Fibroblast of skin of scalp (primary cell): ENCODE results near the gene LTO1.

Source experiments
- DNase-seq: peaks from one replicate; pipeline ENCODE4 v3.0.0-alpha.2; 2013

The LTO1 gene

DNA sequence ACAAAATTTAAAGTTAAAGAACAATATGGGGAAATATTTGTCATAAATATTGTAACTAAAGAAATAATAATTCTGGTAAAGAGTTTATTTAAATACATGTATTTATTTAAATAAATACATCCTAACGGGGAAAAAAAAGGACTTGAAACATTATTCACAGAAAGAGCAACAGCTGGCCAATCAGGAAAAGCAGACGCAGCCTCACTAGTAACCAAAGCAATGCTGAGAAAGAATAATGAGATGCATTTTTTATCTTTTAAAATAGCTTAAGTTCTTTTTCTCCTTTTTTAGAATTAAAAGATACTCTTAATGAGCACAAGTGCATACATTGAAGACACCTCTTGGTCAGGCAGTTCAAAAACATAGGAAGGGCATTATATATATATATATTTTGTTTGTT is 2.6 kb upstream of the LTO1 start:
- no peak for DNase-seq

DNA sequence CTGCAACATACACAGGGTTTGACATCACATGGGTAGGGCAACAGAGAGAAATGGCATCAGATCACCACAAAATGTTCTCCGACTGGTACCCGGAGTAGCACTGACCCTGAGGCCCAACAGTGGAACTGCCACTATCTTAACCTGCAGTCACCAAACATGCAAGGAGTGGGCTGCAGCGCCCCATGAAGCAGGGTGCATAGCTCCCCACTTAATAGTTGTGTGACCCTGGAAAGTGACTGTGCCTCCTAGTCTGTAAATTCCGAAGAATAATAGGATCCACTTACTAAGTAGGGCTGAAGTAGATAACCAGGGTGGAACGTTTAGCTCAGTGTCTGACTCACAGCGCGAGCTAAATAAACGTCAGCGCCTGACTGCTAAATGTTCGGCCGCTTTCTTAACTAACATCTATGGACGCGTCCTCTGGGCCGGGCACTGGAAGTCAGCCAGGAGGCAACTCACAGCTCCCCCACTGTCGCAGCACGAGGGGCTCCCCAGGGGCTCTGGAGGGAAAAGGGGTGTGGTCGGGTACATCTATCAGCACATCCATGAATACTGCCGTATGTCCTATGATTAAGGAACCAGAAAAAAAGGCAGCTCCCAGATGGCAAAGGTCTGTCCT is 777 bp downstream of the LTO1 start:
- peak; percentile 58 for DNase-seq

DNA sequence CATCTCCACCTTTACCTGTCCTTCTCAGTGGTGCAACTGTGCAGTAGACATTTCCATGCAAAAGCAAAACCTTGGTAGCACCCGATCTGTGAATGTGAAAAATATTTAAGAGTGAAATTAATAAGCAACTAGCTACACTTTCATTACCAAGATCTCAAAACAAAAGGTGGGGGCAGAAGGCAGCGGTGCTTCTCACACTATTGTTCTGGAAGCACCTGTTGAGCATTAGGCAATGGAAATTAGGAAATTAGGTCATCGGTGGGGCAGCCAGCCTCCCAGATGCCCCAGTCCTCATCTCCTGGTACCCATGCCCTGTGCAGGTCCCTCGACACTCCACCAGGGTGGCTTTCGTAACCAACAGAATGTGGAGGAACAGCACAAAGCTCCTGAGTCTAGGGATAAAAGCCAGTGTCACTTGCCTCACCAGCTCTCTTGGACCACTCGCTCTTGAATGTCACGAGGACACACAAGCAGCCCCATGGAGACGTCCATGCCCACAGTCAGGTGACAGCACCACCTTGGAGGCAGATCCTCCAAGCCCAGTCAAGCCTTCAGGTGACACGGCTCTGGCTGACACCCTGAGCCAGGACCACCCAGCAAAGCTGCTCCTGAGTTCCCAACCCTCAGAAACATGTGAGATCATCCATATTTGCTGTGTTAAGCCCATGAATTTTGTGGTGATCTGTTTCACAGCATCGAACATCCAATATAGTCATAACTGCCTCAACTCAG is 3.3 kb downstream of the LTO1 start:
- no peak for DNase-seq

DNA sequence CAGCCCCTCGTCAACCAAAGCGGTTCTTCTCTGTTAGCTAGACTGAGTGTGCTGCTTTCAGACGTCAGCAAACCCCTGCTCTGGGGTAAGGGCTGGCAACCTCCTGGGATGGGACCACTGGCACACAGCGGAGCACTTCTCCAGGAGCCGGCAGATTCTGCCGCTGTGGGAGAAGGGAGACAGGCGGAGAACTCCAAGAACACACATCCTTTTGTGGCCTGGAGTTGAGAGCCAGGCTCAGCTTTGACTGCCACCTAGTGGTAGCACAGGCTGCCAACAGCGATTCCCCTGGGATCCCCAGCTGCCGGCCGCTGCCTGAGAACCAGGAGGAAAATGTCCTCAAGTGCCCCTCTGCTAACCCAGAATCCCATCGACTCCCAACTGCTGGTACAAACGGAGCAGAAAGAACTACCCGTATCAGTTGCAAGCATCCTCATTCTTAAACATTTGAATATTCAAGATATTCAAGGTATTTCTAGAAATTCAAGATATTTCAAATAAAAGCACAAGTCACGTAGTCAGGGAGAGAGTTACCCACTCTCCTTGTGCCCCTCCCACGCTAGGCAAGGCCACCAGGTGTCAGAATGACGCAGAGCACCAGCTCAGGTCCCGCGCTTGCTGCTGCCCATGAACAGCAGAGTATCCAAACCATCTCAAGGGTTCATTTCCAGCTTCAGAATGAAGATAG is 4.9 kb downstream of the LTO1 start:
- DNase-seq = peak; percentile 85

DNA sequence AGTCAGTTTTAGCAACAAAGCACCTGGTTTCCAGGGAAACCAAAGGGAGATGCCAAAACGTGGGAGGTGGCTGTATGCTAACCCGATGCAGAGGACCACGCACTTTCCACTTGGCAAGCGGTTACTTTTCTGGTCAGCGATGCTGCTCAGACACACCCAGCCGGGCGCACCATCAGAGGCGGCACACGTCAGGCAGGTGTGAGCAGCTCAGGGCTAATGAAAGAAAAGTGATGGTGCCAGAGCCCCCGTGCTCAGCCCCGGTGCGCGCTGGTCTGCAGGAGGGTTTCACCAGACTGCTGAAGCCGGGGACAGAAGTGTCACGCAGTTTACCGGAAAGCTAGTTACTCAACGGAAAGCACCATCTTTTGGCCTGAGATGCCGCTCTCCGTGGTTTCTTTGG is 5.7 kb downstream of the LTO1 start:
- DNase-seq = no peak

DNA sequence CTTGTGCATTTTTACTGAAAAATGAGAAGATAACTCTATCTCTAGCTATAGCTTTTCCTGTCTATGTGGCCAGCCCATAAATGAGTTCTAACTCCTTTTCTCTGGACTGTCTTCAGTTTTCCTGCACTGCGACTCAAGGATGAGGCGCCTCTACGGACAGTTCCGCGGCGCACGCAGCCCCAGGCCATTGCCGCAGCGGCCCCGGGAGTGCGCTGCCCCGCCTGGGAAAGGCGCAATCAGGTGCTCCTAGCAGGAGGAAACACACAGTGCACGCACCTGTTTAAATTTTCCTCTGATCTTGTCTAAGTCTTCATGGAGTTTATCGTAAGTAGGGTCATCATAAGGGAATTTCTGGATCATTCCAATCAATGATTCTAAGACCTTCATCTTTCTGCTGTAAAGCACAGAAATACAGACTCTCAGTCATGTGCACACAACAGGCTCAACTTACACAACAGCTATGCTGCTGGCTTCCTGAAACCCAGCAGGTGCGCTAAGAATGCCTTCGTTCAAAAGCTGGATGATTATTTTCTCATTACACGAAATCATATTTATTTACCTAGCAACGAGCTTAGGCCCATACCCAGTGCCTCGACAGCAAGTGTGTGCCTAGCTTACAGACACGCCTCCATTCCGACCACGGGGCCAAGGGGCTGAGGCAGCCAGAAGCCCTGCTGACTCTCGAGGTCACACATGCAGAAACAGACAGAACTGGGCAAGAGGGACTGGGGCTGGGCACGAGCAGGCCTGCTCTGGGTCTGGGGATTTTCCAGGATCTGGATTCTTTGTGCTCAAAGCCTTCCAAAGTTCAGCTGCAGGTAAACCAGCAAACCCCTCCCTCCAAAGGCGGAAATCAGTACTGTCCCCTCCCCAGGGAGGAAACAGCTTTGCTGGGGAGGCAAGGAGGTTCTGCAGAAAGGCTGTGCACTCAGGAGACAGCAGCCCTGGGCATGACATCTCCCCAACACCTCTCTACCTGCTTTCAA is 7.2 kb downstream of the LTO1 start:
- no peak for DNase-seq

DNA sequence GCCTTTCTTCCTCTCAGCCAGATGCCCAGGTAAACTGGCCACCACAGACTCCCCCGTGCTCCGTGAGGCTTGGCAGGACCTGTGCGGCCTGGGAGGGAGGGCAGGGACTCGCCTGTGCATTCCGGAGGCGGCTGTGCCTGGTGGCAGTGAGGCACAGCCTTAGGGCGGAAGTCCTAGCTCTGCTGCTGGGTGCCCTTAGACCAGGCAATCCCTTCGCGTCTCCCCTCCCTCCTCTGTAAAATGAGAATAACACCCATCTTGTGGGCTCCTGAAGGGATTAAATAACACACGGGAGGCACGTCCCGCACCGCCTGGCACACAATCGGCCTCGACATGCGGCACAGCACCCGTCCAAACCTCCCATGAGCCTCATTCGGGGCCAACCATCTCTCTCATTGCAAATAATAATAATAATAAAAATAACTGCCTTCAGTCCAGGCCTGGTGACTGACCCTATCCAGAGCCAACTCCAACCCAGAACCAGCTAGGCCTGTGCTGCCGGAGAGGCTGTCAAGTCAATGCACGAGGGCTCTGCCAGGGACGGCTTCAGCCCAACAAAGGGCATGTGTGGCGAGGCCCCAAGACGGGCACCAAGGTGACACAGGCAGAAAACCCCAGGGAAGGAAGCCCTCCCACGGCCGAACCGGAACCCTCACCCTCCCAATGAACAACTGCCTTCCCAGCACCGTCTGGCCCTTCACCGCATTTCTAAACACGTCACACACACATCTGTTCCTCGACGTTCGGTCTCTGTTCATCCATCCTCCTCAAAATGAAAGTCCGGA is 8.2 kb downstream of the LTO1 start:
- DNase-seq = no peak

DNA sequence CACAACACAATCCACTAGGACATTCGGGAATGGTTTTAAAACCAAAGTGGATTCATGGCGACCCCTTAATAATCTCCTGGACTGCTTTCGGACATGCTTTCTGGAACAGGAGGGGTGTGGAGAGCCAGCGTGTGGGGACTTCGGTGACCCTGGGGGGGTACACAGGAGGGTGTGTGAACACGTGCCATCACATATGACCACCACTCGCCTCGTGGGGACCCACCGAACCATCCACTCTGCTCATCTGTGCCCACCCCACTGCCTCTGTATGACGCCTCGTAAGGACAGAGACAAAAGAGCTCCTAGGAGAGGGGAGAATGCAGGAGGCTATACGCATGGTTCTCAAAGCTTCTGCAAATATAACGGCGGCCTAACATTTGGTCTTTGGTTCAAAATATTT is 8.9 kb downstream of the LTO1 start:
- DNase-seq = no peak

DNA sequence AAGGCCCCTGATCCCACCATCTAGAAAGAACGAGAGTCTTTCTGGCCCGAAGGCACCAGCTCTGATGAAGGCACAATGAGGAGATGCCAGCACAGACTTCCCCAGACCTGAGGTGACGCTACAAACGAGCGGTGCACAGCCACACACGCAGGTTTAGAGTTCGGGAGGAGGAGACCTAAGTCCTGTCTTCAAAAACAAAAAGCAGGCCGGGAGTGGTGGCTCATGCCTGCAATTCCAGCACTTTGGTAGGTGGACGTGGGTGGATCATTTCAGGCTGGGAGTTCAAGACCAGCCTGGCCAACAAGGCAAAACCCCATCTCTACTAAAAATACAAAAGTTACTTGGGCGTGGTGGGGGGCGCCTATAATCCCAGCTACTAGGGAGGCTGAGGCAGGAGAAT is 9.5 kb downstream of the LTO1 start:
- DNase-seq = no peak

DNA sequence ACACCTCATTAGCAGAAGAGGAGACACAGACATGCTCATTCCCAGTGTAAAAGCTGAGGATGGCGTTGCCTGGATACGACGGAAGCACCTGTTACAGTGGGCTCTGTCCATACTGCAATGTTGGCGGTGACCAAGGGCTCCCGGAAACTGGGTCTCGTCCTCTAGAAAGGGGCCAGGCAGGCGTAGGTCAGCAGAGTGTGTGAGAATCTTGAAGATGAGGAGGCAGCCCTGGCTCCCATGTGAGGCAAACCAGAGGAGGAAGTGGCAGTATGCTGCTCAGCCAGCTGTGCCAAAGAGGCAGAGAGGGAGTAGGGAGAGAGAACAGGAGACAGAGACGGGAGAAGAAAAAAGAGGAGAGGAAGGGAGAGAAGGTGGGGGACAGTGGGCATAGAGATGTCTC is 10.3 kb downstream of the LTO1 start:
- no peak for DNase-seq

DNA sequence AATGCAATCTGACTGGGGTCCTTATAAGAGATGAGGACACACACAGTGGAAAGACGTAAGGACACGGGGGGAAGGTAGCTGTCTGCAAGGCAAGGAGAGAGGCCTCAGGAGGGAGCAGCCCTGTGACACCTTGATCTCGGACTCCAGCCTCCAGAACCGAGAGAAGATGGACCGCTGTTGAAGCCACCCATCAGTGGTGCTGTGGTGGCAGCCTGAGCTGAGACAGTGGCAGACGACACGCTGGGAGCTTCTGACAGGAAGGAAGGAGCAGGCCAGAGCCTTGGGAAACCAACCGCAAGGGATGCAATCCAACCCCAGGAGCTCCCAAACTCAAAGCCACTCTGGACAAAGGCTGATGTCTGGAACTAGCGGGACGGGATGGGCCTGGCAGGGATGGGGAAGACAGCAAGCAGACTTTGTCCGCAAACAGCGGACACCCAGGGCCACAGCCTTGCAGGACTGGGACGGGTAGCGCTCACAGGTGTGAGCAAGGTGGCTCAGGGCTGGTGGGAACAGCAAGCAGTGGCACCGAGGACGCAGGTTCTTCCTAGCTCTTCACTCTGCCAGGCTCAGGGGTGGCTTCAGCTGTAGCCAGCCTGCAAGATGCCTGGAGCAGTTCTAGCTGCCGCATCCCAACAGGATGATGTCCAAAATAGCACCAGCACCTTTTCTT is 10.9 kb downstream of the LTO1 start:
- no peak for DNase-seq

DNA sequence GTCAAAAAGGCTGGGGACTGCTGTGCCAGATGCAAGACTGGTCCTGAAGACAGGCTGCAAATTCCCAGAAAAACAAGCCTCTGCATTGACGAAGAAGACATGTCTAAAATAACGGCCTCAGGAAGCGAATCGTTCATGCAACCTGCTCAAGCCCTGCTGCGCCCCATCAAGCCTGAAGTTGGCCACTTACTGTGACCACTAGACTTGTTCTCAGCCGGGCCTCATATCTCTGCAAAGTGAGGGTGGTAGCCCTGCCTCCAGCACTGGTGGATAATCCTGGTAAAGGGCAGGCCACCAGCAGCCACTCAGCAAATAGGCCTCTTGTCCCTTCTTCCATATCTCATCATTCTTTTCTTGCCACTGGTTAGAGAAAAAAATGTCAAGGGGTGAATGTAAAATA is 11.8 kb downstream of the LTO1 start:
- DNase-seq = no peak

DNA sequence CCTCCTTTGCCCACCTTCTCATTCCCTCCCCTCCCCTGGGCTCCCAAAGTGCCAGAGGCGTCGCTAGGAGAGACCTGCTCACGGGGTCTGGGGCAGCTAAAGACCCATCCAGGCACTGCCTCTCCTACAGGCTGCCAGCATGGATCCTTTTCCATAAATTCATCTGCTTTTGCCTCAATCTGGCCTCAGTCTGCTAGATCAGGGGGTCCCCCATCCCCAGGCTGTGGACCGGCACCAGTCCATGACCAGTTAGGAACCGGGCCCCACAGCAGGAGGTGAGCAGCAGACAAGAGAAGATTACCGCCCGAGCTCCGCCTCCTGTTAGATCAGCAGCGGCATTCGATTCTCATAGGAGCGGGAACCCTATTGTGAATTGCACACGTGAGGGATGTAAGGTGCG is 12.3 kb downstream of the LTO1 start:
- no peak for DNase-seq

DNA sequence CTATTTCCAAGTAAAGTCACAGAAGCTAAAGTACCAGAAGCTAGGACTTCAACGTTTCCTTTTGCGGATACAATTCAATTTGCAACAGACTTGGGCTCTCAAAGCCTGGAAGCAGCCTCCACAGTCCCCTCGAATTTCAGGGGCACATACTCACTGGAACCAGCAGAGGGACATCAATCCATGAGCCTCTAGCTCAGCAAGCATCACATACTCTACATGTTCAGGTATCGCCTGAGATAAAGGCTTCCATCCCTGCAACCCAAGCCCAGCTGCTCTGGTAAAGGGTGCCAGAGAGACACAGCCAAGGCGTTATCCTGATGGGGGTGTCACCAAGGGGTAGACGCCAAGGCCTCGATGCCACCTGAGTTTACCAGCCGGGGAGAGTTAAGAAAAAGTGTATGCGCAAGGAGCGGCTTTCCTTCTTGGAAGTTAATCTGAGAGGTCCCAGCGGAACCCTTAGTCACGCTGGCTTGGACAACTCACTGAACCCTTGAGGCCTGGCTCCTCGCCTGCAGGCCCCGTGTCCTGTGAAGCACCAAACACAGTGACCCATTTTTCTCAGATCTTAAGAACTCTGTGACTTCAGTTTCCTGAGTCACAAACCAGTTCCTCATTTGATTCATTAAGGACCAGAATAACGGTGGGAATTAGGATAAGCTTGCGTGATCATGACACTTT is 13.0 kb downstream of the LTO1 start:
- DNase-seq = no peak

DNA sequence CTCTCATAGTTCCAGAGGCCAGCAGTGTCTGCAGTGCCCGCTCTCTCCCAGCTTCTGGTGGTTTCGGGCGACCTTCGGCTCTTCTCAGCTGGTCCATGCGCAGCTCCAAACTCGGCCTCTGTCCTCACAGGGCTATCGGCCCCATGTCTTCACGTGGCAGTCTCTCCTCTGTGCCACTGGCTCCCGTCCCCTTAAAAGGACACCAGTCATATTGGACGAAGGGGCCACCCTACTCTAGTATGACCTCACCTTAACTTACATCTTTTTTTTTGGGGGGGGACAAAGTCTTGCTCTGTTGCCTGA is 13.8 kb downstream of the LTO1 start:
- DNase-seq = no peak

DNA sequence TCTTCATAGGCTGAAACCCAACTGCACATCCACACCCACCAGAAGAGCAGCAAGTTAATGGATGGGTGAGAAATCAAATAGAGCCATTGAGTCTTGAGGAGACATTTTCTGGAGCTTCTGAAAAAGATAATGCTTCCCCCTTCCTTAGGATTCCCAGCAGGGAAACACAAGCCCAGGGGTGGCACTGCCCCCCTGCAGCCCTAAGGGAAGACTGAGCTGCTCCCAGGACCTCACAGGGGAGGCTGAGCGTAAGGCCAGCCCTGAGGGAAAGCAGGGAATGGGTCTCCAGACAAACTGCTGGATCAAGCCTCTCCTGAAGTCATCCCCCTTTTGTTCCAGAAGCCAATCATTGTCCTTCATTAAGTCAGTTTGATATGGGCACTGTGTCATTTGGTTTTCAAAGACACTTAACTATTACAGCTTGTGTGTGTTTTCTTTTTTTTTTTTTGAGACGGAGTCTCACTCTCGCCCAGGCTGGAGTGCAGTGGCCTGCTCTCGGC is 15.1 kb downstream of the LTO1 start:
- DNase-seq = no peak

DNA sequence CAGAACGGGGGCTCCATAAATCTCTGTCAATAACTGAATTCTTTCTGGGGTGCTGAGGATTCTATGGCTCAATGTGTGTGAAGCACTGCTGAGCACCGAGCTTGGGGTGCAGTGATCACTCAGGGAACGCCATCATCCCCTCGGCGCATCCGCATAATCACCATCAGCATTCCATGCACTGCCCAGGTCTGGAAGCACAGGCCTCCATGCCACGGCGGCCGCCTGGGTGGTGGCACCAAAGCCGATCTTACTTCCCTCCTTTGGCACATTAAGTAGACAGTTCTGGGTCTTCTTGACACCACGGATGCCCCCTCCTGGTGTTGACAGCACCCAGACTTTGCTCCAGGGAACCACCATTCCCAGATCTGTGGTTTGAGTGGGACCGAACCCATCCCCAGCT is 15.6 kb downstream of the LTO1 start:
- DNase-seq = no peak

DNA sequence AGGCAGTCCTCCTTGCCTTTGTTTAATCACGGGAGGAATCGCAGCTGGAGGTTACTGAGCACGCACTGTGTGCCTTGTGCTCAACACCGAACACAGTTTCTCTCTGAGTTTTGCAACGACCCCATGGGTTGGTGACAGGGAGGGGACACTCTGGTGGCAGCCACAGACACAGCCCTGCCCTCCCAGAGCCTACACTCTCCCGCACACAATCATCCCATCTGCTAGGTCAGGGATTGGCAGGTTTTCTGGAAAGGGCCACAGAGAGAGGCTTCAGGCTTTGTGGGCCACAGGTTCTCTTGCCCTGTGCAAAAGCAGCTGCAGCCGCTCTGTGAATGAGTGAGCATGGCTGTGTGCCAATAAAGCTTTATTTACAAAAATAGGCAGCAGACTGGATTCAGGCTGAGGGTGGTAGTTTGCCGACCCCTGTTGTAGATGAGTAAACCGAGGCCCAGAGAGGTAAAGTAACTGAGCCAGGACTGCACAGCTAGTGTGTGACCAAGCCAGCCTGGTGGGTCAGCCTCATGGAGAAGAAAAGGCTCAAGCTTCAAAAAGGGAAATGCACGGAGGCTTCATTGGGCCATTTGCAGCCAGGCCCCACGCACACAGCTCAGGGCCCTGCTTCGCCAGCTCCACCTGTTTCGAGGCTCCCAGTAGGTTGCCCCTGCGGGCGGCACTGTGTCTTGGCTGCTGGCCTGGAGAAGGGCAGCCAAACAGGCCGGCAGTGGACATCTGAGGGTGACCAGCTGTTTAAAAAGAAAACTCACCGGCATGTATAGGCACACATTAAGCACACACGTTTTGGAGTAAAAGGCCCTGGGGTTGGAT is 16.3 kb downstream of the LTO1 start:
- no peak for DNase-seq

DNA sequence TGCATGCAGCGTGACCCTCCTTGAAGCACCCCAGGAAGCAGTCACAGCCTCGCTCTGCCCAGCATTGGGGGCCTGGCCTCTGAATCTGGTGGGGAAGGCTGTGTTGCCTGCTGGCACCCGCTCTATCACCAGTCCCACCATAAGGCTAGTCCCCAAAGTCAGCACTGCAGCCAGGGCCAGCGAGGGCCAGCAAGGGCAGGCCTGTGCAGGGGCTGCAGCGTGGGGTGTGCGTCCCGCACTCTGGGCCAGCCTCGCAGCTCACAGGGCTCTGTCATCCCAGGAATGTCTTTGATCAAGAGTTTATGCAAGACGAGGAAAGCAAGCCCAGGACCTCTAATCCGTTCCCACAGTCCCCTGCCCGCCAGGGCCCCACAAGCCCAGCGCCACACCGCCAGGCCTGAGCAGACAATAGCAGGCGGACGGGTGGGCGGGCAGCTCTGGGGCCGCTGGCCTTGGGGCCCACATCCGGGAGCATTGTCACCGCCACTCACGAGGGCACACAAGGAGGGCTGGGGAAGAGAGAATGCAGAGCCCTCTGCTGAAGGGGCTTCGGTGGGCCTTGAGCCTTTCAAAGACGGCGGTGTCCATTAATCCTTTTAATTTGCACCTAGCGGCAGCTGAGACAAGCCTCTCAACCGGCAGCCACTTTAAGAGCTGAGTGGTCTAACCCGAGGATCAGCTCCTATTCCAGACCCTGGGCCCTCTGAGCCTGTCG is 17.1 kb downstream of the LTO1 start:
- peak; percentile 28 for DNase-seq
